HG02870 (cell line): ENCODE results near the gene NKAP.
"Not testable (repeated sequence)": the region's sequence is repeated elsewhere in the genome, so short reads cannot be mapped to it uniquely, and the experiment has no call there.

Source experiments
- ATAC-seq: cut with Tn5 transposase; IDR thresholded peaks from one replicate; pipeline ENCODE4 v1.9.1; 2021; ENCODE audit warnings: mild to moderate bottlenecking, moderate library complexity; ENCODE audit not compliant: unreplicated experiment

NKAP gene

GRCh38 chrX:119941336-119941735 lies 2.2 kb downstream of the NKAP start:
- no peak for ATAC-seq

GRCh38 chrX:119935215-119935874 lies 8.2 kb downstream of the NKAP start:
- no peak for ATAC-seq

GRCh38 chrX:119922391-119922790 lies 21.2 kb downstream of the NKAP start:
- not testable (repeated sequence) for ATAC-seq

- ATAC-seq, result no peak
Measured at GRCh38 chrX:119919835-119920585, 23.5 kb downstream of the NKAP start.

GRCh38 chrX:119917877-119918276 lies 25.7 kb downstream of the NKAP start:
- no peak for ATAC-seq

- ATAC-seq, result no peak
Measured at GRCh38 chrX:119916310-119916709, 27.2 kb downstream of the NKAP start.

- ATAC-seq, result no peak
Measured at GRCh38 chrX:119900976-119901375, 42.6 kb downstream of the NKAP start.

- no peak for ATAC-seq
Measured at GRCh38 chrX:119899125-119899524, 44.4 kb downstream of the NKAP start.

GRCh38 chrX:119895843-119896326 lies 47.7 kb downstream of the NKAP start, which contains the start of gene AKAP14:
AKAP14 (plus strand) TSS chrX:119895893; CDS start chrX:119903224, 7,331 bp downstream.
- no peak for ATAC-seq

- ATAC-seq, result not testable (repeated sequence)
Measured at GRCh38 chrX:119891961-119892692, 51.4 kb downstream of the NKAP start.

GRCh38 chrX:119890626-119891025 lies 52.9 kb downstream of the NKAP start:
- ATAC-seq, result not testable (repeated sequence)

GRCh38 chrX:119887721-119888425 lies 55.7 kb downstream of the NKAP start:
- ATAC-seq, result peak; percentile 59

- ATAC-seq, result no peak
Measured at GRCh38 chrX:119885554-119886428, 57.8 kb downstream of the NKAP start.

- ATAC-seq, result peak; percentile 89
Measured at GRCh38 chrX:119880552-119881437, 62.8 kb downstream of the NKAP start.

- ATAC-seq, result no peak
Measured at GRCh38 chrX:119880076-119880475, 63.5 kb downstream of the NKAP start.

- no peak for ATAC-seq
Measured at GRCh38 chrX:119878740-119879139, 64.8 kb downstream of the NKAP start.

- ATAC-seq, result peak; percentile 85
Measured at GRCh38 chrX:119871599-119872395, 71.8 kb downstream of the NKAP start, which contains the start of the genes NDUFA1 and RNF113A. NDUFA1 (plus strand) TSS chrX:119871832; CDS start chrX:119871912, 80 bp downstream. RNF113A (minus strand) TSS chrX:119871733; CDS start chrX:119871613, 120 bp downstream.

GRCh38 chrX:119871245-119871598 lies 72.3 kb downstream of the NKAP start:
- ATAC-seq, result peak; percentile 41
